GM12878 (cell line): ENCODE measurements around the gene ZFP42. TPM values are rescaled to one million over a fixed set of nuclear protein-coding genes. Genes with fewer than 3 reads are reported as not detected.

Experiments
- ATAC-seq: fragments of 200-7000 bp; cut with Tn5 transposase; 3 replicates; pipeline ENCODE4 v1.9.1; 2020; ENCODE audit warnings: mild to moderate bottlenecking, moderate library complexity
- BruUV-seq: library from RNA; stranded (reverse); fragments of 400-500 nt; replicated peaks from 2 replicates; lab custom pipeline; 2021; lab: Mats Ljungman, UMichigan
- CTCF ChIA-PET: fragments of 300-600 bp; sonication (Branson Sonifier 250); formaldehyde crosslinking; extraction: SDS; loops from one replicate; lab custom pipeline; 2021; ENCODE audit warnings: inconsistent platforms; lab: Yijun Ruan, JAX
- POLR2A ChIA-PET: fragments of 350-600 bp; formaldehyde crosslinking; extraction: SDS; loops from one replicate; lab custom pipeline; 2021; ENCODE audit warnings: inconsistent platforms; lab: Charles Lee
- RAD21 ChIA-PET: fragments of 300-600 bp; sonication (Branson Sonifier 250); formaldehyde crosslinking; loops from one replicate; lab custom pipeline; 2023; ENCODE audit warnings: antibody characterized with exemption; ENCODE audit not compliant: unreplicated experiment; lab: Charles Lee
- SMC1A ChIA-PET: fragments of 300-600 bp; sonication (Branson Sonifier 250); formaldehyde crosslinking; loops from one replicate; lab custom pipeline; 2023; ENCODE audit not compliant: unreplicated experiment, uncharacterized antibody; lab: Charles Lee
- DNase-seq: peaks from one replicate; pipeline ENCODE4 v3.0.0-alpha.2; 2011; ENCODE audit warnings: low read depth, low spot score
- FAIRE-seq: peaks from 3 replicates; lab custom pipeline; 2011; peaks lifted over from hg19 to GRCh38; lab: Jason Lieb, UNC
- H2AFZ ChIP-seq: 2 replicates; pipeline ENCODE4 v1.6.0; 2011; ENCODE audit warnings: low read depth, low read length, control low read depth; ENCODE audit not compliant: control insufficient read depth
- H3K27ac ChIP-seq: 2 replicates; pipeline ENCODE4 v1.5.1; 2011; ENCODE audit warnings: control low read depth; ENCODE audit not compliant: control insufficient read depth, insufficient read depth
- H3K27me3 ChIP-seq, 2 experiments: replicated peaks in 1 of 2; 2 replicates each; pipeline versions ENCODE4 v1.6.0 to v1.6.1; 2011; ENCODE audit warnings: low read length in 1 of 2; ENCODE audit not compliant: control insufficient read depth in 2 of 2, insufficient read depth in 2 of 2
- H3K36me3 ChIP-seq, 2 experiments: 2 replicates each; pipeline ENCODE4 v1.5.1; 2011; ENCODE audit warnings: low read length in 1 of 2; ENCODE audit not compliant: control insufficient read depth in 2 of 2, insufficient read depth in 2 of 2
- H3K4me1 ChIP-seq: 2 replicates; pipeline ENCODE4 v1.6.1; 2011; ENCODE audit warnings: mild to moderate bottlenecking, low read length, moderate library complexity, mixed read lengths; ENCODE audit not compliant: control insufficient read depth, insufficient read depth
- H3K4me2 ChIP-seq: 2 replicates; pipeline ENCODE4 v1.6.0; 2011; ENCODE audit warnings: control low read depth; ENCODE audit not compliant: control insufficient read depth, insufficient read depth
- H3K4me3 ChIP-seq: fragments of 200-600 bp; sonication (generic); 2 replicates; pipeline ENCODE4 v1.5.1; 2016
- H3K79me2 ChIP-seq: 2 replicates; pipeline ENCODE4 v1.6.0; 2011; ENCODE audit warnings: low read length; ENCODE audit not compliant: control insufficient read depth, insufficient read depth
- H3K9ac ChIP-seq: 2 replicates; pipeline ENCODE4 v1.8.0; 2011; ENCODE audit warnings: low read length, control low read depth, mixed read lengths; ENCODE audit not compliant: control insufficient read depth, insufficient read depth
- H3K9me3 ChIP-seq: replicated peaks from 3 replicates; pipeline ENCODE4 v1.5.1; 2011; ENCODE audit warnings: mild to moderate bottlenecking, low read length; ENCODE audit not compliant: control insufficient read depth, insufficient read depth
- H4K20me1 ChIP-seq: 2 replicates; pipeline ENCODE4 v1.6.0; 2011; ENCODE audit not compliant: control insufficient read depth, insufficient read depth
- BACH1 ChIP-seq: fragments of 450-650 bp; IDR thresholded peaks from 2 replicates; pipeline ENCODE4 v1.6.1; 2017; ENCODE audit warnings: mild to moderate bottlenecking, borderline replicate concordance
- CEBPZ ChIP-seq: fragments of 150-350 bp; IDR thresholded peaks from 2 replicates; pipeline ENCODE4 v1.6.1; 2016; ENCODE audit warnings: low read depth, low read length
- CHD2 ChIP-seq: IDR thresholded peaks from 2 replicates; pipeline ENCODE4 v1.6.1; 2011; ENCODE audit warnings: low read depth, low read length, improper control_type of control experiment, borderline replicate concordance
- CTCF ChIP-seq, 3 experiments: IDR thresholded peaks in 2 of 3; conservative IDR thresholded peaks in 1 of 3; 2 replicates each; pipeline ENCODE4 v1.5.1; 2011; ENCODE audit warnings: low read depth in 3 of 3, low read length in 3 of 3, mild to moderate bottlenecking in 3 of 3, control low read depth in 2 of 3, moderate library complexity in 2 of 3, inconsistent platforms in 1 of 3, mixed read lengths in 1 of 3; ENCODE audit not compliant: control insufficient read depth in 2 of 3, insufficient read depth in 1 of 3; ENCODE audit errors: extremely low read depth in 1 of 3
- FOXM1 ChIP-seq: IDR thresholded peaks from 2 replicates; pipeline ENCODE4 v1.6.1; 2012; ENCODE audit warnings: low read depth, mild to moderate bottlenecking, inconsistent platforms, low read length, moderate library complexity
- GATAD2B ChIP-seq: fragments of 450-650 bp; conservative IDR thresholded peaks from 2 replicates; pipeline ENCODE4 v1.6.1; 2017; ENCODE audit warnings: low read depth, mild to moderate bottlenecking, moderate library complexity
- MEF2A ChIP-seq: IDR thresholded peaks from 2 replicates; pipeline ENCODE4 v1.6.1; 2011; ENCODE audit warnings: low read depth, mild to moderate bottlenecking, low read length, moderate library complexity; ENCODE audit not compliant: insufficient read depth
- MTA2 ChIP-seq: fragments of 450-650 bp; IDR thresholded peaks from 2 replicates; pipeline ENCODE4 v1.6.1; 2016; ENCODE audit warnings: low read depth, mild to moderate bottlenecking, moderate library complexity
- SREBF2 ChIP-seq: IDR thresholded peaks from 2 replicates; pipeline ENCODE4 v1.6.1; 2012; ENCODE audit warnings: mild to moderate bottlenecking, low read length
- TCF3 ChIP-seq: IDR thresholded peaks from 2 replicates; pipeline ENCODE4 v1.6.1; 2012; ENCODE audit warnings: low read depth, mild to moderate bottlenecking, low read length, borderline replicate concordance; ENCODE audit not compliant: insufficient read depth
- ZBTB33 ChIP-seq: fragments of 450-650 bp; IDR thresholded peaks from 2 replicates; pipeline ENCODE4 v1.6.1; 2017; ENCODE audit warnings: mild to moderate bottlenecking
- ZNF592 ChIP-seq: fragments of 450-650 bp; IDR thresholded peaks from 2 replicates; pipeline ENCODE4 v1.6.1; 2017; ENCODE audit warnings: mild to moderate bottlenecking, moderate library complexity
- WGBS: methylation state at CpG from one replicate; pipeline ENCODE4 v1.1.6; 2016; ENCODE audit warnings: low lambda C conversion rate; ENCODE audit not compliant: insufficient replicate concordance, insufficient coverage; ENCODE audit errors: missing lambda C conversion rate; 5-methylcytosine and 5-hydroxymethylcytosine counted together
- in situ Hi-C: fragments of 300-500 bp; cut with MboI; formaldehyde crosslinking; loops from 9 replicates; pipeline ENCODE4 v1.14.3; 2018; ENCODE audit warnings: mixed read lengths
- intact Hi-C: fragments of 100-400 bp; cut with micrococcal nuclease; formaldehyde crosslinking; loops from one replicate; pipeline ENCODE4 v1.14.2; 2022; ENCODE audit not compliant: unreplicated experiment
- polyA plus RNA-seq, 11 experiments: library from polyadenylated mRNA; depleted of rRNA in 4 of 11; unstranded in 6 of 11; stranded (reverse) in 5 of 11; fragments of >200 nt; fragmentation: Nextera tagmentation in 4 of 11; fragmentation: Illumina TruSeq in 1 of 11; extraction: Ambion mirVana in 4 of 11; extraction: Trizol in 1 of 11; gene quantifications; 1 replicate in 1 of 11; 2 replicates in 10 of 11; pipeline versions ENCODE4 v1.2.1 to v1.2.3, GENCODE V29; 2011 to 2016; ENCODE audit warnings: inconsistent platforms in 2 of 11, missing spikeins in 2 of 11, low read depth in 1 of 11
- total RNA-seq, 4 experiments: library from RNA; depleted of rRNA in 3 of 4; stranded (reverse); fragments of >200 nt in 3 of 4; fragmentation: Illumina TruSeq in 1 of 4; extraction: Trizol in 1 of 4; gene quantifications; 2 replicates each; pipeline versions ENCODE4 v1.2.1 to v1.2.3, GENCODE V29; 2013 to 2021

Gene ZFP42
- total and polyA plus RNA-seq, 10 of the 15 experiments (the other 5 are each of a cell fraction or from before 2014, with no cell fraction given): 0.13 TPM; not detected in 9

- TF ChIP-seq CTCF (IDR thresholded peaks at IDR 0.05 in 2 of 3, conservative IDR thresholded peaks at IDR 0.05 in 1 of 3; ENCODE audit: control insufficient read depth in 2 of 3, extremely low read depth in 1 of 3, insufficient read depth in 1 of 3, low read depth in 3 of 3, low read length in 3 of 3) (no peak), CHD2 (no peak), ZNF592 (no peak), TCF3 (no peak)
- TF ChIP-seq, all 136 proteins: peak for 0
Measured at GRCh38 chr4:188032170-188032569, 36.6 kb downstream of the ZFP42 start (continued).

GRCh38 chr4:188032583-188032982 lies 37.0 kb downstream of the ZFP42 start:
- Histone ChIP-seq H3K9ac (no peak overlapping the region), H3K4me3 (no peak overlapping the region), H3K27ac (no peak overlapping the region), H3K79me2 (no peaks in the 10 kb centered on the region), H3K4me1 (no peaks in the 10 kb centered on the region), H3K36me3 (no peaks in the 10 kb centered on the region), H4K20me1 (no peaks in the 10 kb centered on the region), H3K27me3 (no peaks in the 10 kb centered on the region), H2AFZ (no peak overlapping the region), H3K9me3 (no peaks in the 10 kb centered on the region; the same call in 2 of the 3 replicates), H3K4me2 (no peak overlapping the region)
- BruUV-seq: no TSS peak
- ChIA-PET SMC1A (no interaction called here), CTCF (no interaction called here), RAD21 (no interaction called here), POLR2A (no interaction called here)
- ATAC-seq (no peak), DNase-seq (no peak), FAIRE-seq (no peak)
- WGBS: 57% methylated on average over 16 of the region's 16 CpGs
- intact Hi-C loops (no loop called here), in situ Hi-C loops (no loop called here)
- TF ChIP-seq BACH1 (no peak), ZBTB33 (no peak), GATAD2B (no peak), MEF2A (no peak), MTA2 (no peak), CEBPZ (no peak), SREBF2 (no peak), FOXM1 (no peak)
